Stimulated activated CD4-positive, alpha-beta T cell treated with anti-CD3 and anti-CD28 coated beads, Interleukin-2, amount 100 ng/mL, for 24 hours (primary cell): ENCODE data around the gene COBLL1.
"Not testable (repeated sequence)": the region's sequence is repeated elsewhere in the genome, so short reads cannot be mapped to it uniquely, and the experiment has no call there.

Experiments used
- DNase-seq, 2 donors: peaks; one replicate each; pipeline ENCODE4 v3.0.0-alpha.2; 2020

COBLL1 gene

GRCh38 chr2:164747783-164748433 is 93.7 kb downstream of the COBLL1 start:
- DNase-seq, result no peak

- no peak for DNase-seq
These were observed 94.5 kb downstream of the COBLL1 start for GRCh38 chr2:164747140-164747539.

GRCh38 chr2:164746713-164747112 is 94.9 kb downstream of the COBLL1 start:
- no peak for DNase-seq

DNA sequence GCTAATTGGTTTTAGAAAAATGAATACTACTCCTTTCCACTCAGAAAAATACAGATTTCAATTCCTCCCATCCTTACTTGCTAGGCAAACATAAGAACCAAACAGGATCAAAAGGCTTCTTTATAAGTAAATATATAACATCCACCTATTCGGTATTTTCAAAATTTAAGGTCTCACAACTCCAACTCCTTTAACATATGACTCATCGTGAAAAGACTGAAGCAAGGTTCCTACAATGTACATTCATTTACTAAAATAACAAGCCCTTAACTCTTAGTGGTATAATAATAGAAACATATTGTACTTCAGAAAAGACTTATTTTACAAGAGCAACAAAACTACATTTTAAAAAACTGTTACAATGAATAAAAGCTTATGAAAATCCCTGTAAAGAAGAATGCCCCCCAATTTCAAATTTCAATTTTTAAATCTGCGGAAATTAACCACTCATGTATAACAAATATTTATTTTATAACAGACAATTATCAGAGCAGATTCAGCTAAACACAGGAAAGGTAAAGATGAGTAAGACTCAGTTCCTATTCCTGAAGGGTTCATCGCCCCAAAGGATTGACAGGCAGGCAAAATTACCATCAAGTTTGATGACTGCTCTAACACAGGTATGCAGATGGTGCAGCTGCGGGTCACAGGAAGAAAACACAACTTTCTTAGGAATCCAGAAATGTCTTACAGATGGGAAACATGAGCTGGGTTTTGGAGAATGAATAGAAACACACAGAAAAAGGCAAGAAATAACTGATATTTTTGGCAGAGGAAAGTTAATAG is 96.4 kb downstream of the COBLL1 start:
- no peak for DNase-seq

DNA sequence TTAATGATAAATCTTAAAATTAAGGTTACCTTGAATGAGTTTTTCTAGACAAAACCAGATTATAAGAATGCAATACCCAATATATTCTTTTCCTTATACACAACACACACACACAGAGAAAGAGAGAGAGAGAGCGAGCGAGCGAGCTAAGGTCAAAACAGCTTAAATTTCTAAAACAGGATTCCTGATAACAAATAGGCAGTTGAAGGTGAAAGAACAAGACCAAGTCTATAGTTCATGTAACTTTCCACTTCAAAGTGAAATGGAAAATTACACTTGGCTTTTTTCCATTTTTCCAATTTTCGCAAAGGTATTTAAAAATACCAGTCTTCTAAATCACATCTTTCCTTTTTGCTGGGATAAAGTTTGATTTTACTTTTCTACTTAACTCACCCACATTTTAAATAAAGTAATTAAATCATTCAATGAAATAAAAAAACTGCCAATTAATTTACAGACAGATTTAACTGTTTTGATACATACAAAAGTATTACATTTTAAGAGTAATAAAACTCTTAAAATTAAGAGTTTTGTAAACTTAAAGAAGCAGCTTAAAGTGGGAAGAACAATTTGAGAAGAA is 98.8 kb downstream of the COBLL1 start:
- no peak for DNase-seq

DNA sequence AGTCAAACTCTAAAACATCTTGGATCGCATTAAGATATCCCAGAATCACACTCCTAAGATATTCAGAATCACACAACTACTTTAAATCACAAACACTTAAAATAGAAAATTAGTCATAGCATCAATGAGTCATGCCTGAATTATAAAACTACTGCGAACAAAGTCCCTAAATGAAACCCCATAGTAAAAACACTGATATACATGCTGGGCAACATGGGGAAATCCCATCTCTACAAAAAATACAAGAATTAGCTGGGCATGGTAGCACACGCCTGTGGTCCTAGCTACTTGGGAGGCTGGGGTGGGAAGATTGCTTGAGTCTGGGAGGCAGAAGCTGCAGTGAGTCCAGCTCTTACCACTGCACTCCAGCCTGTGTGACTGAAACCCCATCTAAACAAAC is 101.7 kb downstream of the COBLL1 start:
- no peak for DNase-seq

GRCh38 chr2:164737612-164738081 is 104.0 kb downstream of the COBLL1 start:
- no peak for DNase-seq

DNA sequence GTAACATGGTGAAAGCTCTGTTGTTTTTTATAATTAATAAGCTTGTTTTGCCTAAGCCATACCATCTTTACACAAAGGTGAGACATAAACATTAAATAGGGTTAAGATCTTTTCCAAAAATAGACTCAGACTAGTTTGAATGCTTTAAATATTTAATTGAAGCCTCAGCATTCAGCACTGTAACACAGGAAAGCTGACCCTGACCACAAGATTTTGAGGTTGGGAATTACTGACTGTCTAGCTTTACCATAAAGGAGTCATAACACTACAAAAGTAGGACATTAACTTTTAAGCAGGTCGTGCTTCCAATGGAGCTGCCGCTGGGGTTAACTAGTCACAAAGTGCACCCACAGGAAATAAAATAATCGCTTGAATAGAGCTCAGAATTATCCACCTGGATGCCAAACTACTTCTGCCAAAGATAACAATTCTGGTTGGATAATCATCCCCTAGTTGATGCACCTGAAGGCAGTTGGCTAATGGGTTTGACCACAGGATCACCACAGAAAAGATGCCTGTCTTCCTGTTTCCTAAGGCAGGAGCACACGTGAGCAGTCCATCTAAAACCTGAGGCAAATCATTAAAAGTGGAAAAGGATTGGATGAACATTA is 106.2 kb downstream of the COBLL1 start:
- DNase-seq, result no peak

DNA sequence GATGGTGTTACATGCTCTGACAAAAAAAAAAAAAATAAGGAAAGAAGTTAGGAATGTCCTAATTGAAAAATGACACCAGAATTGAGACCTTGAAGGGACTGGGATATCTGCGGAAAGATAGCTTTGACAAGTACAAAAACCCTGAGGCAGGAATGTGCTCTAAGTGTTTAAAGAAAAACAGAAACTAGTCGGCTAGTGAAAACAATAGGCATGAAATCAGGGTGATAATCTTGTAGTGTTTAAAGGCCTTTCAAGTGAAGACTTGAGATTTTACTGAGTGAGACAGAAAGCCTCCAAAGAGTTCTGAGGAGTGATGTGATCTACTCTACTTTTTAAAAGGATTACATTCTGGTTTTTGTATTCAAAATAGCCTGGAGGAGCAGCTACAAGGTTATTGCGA is 107.4 kb downstream of the COBLL1 start:
- DNase-seq, result no peak

- DNase-seq, result no peak
These were observed 116.1 kb downstream of the COBLL1 start for GRCh38 chr2:164725542-164725941.

DNA sequence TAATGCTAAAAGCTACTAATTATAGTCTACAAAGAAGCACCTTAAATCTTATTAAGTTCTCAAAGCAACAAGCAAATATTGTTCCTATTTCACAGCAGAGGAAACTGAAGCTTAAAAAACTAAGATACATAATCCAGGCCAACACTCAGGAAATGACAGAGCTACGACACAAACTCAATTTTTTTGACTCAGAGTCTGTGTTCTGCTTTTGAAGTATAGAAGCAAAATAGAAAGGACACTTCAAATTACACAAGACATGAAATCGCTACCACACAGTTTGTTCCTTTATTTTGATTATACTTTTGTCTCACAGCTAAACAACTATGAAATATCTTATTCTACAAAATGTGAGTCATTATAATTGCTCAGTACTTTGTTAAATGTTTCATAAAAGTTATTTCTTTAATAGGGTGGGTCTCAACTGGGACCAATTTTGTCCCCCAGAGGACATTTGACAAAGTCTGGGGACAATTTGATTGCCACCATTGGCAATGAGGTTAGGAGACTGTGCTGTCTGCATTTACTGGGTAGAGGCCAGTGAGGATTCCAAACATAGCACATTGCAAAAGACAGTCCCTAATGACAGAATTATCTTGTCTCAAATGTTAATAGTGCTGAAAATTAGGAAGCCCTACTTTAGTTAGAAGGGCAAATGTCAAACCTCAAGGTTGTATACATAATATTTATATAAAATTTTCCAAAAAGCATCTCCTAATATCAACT is 118.8 kb downstream of the COBLL1 start:
- DNase-seq, result no peak

DNA sequence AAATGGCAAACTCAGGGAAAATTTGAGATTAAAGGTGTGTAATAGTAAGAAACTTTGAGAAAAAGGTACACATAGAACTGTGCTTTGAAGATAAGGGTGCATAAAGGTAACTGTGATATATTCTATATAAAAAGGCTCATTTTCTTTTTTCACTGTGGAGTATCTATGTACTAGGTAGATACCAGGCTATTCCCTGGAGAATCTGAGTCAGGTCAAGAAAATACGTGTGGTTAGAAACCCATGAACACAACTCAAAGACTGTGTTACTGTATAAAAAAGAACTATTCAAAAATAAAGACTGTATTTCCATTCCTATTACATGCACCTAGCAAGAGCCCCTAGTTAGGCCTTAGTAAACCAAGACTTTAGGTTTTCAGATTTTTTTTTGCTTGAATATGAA is 120.2 kb downstream of the COBLL1 start:
- no peak for DNase-seq

- no peak for DNase-seq
These were observed 121.4 kb downstream of the COBLL1 start for GRCh38 chr2:164719996-164720941.

DNA sequence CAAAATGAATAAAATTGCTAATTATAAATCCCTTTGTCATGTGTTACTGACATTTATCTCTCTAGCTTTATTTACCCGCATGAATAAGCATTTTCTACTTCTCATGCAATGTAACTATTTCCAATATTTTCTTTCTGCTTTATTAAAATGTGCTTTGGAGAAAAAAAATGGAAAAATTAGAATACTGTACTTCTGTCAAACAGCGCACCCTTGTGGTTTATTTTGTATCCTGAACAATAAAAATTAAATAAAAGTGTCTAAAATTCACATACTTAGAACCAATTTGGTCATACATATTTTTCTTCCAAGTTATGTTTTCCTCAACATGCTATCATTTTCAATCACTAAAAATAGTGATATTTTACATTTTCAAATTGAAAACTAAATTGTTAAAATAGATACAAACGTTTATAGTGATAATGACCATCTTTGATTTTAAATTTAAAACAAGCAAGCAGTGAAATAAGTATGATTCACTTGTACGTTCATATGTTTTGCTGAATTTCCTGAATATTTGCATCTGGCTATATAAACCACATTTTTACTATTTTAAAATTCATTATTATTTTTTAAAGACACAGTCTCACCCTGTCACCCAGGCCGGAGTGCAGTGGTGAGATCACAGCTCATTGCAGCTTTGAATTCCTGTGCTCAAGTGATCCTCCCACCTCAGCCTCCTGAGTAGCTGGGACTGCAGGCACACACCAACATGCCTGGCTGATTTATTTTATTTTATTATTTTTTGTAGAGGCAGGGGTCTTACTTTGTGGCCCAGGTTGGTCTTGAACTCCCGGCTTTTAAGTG is 124.4 kb downstream of the COBLL1 start:
- DNase-seq, result no peak

- DNase-seq, result no peak
These were observed 127.2 kb downstream of the COBLL1 start for GRCh38 chr2:164714471-164714870.

DNA sequence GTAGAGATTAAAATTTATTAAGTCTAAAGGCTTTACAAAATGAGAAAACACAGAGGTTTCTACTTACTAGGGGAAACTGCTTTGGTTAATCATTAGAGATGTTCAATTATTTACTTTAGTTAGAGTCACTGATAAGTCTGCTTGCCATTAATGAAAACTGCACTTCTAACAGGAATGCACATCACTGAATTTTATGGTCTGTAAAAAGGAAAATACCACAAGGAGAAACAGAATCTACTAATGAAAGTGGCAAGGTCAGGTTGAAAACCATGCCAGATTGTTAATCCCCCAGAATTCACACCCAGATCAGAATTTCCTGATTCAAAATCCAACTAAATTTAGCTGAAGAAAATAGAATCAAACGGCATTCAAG is 129.9 kb downstream of the COBLL1 start:
- no peak for DNase-seq

DNA sequence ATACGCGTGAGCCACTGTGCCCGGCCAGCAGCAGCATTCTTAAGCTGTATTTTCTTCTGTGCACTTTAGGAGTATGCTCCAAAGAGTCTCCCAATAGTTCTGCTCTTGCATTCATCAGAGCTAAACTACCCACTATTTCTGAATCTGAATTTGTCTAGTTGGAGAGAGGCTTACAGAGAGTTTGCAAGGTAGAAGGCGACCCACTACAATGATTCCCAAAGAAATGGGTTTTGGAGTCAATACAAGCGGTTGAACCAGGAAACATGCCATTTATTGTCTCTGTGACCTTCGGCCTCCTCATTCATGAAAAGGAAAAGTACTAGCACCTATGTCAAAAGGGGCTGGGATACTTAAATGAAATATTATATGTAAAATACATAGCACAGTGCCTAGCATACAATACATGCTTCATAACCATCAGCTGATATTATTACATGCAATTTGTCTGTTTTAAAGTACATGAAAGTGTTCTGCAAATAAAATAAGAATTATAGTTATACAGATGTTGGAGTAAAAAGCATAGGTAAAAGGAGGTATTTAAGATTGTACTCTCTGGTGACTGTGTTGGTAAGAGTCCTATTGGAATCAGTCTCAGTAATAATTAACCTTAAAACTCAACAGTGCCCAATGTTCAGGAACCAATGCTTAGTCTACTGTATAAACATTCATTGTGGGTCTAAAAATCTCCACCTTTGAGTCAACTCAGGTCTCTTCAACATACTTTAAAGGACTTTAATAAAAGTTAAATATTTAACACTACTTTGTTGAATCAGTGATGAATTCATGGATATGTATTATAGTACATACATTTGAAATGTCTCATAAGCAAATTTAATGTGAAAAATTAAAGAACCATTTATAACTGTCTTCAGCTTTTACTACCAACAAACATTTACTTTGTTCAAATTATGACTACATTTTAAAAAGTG is 130.5 kb downstream of the COBLL1 start:
- no peak for DNase-seq

GRCh38 chr2:164710252-164710836 is 131.3 kb downstream of the COBLL1 start:
- DNase-seq, result not testable (repeated sequence)

- DNase-seq, result no peak
These were observed 135.1 kb downstream of the COBLL1 start for GRCh38 chr2:164706522-164706921.
